DMS53 (cell line): ENCODE results near the gene HNRNPK.

Source experiments
- DNase-seq: peaks from one replicate; lab custom pipeline; 2025; lab: John Stamatoyannopoulos, UW

HNRNPK gene

GRCh38 chr9:83933790-83934189 is 46.2 kb downstream of the HNRNPK start:
- no peak for DNase-seq

GRCh38 chr9:83932851-83933250 is 47.2 kb downstream of the HNRNPK start:
- no peak for DNase-seq

- DNase-seq = no peak
Measured at GRCh38 chr9:83932011-83932410, 48.0 kb downstream of the HNRNPK start.

GRCh38 chr9:83930881-83931280 is 49.1 kb downstream of the HNRNPK start:
- DNase-seq = no peak

GRCh38 chr9:83927591-83927990 is 52.4 kb downstream of the HNRNPK start:
- DNase-seq = no peak

GRCh38 chr9:83920927-83921707 is 58.9 kb downstream of the HNRNPK start, which contains the start of gene KIF27:
KIF27 (minus strand) TSS chr9:83921432; CDS start chr9:83915591, 5,841 bp downstream.
- DNase-seq = peak; percentile 97

- DNase-seq = peak; percentile 79
Measured at GRCh38 chr9:83920469-83920926, 59.5 kb downstream of the HNRNPK start.

GRCh38 chr9:83919111-83919510 is 60.9 kb downstream of the HNRNPK start:
- no peak for DNase-seq
